ENCODE measurements around the gene FOXA1.

GRCh38 chr14:37546621-37547447 lies 48.2 kb downstream of the FOXA1 start:
- TF ChIP-seq CTCF (tag by site-specific recombination; IDR thresholded peaks at IDR 0.05) (no peak), ZNF324 (tag by site-specific recombination; IDR thresholded peaks at IDR 0.05) (no peak), ZNF174 (tag by site-specific recombination; IDR thresholded peaks at IDR 0.05) (no peak), GLI4 (tag by site-specific recombination; IDR thresholded peaks at IDR 0.05) (no peak), YY1 (tag by site-specific recombination; IDR thresholded peaks at IDR 0.05) (no peak), MZF1 (tag by site-specific recombination; IDR thresholded peaks at IDR 0.05; ENCODE audit: borderline replicate concordance) (no peak), ZNF148 (tag by site-specific recombination; IDR thresholded peaks at IDR 0.05; ENCODE audit: borderline replicate concordance) (no peak), ZBTB44 (tag by site-specific recombination; IDR thresholded peaks at IDR 0.05) (no peak), ZNF362 (tag by site-specific recombination; IDR thresholded peaks at IDR 0.05) (no peak), ZNF571 (tag by site-specific recombination; IDR thresholded peaks at IDR 0.05) (no peak), ZNF791 (tag by site-specific recombination; IDR thresholded peaks at IDR 0.05) (no peak)
- TF ChIP-seq, protein P1, sequence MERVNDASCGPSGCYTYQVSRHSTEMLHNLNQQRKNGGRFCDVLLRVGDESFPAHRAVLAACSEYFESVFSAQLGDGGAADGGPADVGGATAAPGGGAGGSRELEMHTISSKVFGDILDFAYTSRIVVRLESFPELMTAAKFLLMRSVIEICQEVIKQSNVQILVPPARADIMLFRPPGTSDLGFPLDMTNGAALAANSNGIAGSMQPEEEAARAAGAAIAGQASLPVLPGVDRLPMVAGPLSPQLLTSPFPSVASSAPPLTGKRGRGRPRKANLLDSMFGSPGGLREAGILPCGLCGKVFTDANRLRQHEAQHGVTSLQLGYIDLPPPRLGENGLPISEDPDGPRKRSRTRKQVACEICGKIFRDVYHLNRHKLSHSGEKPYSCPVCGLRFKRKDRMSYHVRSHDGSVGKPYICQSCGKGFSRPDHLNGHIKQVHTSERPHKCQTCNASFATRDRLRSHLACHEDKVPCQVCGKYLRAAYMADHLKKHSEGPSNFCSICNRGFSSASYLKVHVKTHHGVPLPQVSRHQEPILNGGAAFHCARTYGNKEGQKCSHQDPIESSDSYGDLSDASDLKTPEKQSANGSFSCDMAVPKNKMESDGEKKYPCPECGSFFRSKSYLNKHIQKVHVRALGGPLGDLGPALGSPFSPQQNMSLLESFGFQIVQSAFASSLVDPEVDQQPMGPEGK (tag by site-specific recombination; IDR thresholded peaks at IDR 0.05) = no peak
